ENCODE data around the gene EMID1.
A peak's percentile ranks its signal among the peaks of the same experiment; 100 is the strongest.
"Not testable (repeated sequence)": the region's sequence is repeated elsewhere in the genome, so short reads cannot be mapped to it uniquely, and the experiment has no call there.

The EMID1 gene

DNA sequence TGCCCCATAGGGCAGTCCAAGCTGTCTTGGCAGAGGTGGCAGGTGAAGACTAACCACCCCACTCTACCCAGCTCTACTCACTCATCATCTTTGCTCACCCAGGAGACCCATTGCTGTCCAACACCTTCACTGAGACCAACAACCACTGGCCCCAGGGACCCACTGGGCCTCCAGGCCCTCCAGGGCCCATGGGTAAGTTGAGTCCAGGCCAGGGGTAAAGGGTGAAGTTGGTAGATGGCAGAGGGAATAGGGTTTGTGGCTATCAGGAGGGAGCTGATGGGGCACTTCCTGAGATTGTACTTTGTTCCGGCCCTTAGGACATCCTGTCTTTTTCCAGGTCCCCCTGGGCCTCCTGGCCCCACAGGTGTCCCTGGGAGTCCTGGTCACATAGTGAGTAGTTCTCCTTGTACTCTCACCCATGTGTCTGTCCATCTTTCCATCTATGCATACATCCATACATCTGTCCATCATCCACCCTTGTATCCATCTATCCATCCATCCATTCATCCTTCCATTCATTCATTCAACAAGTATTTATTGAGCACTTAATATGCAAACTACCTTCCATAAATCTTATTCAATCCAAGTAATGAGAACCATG lies 27.7 kb downstream of the EMID1 start:
- TF ChIP-seq, protein P1, sequence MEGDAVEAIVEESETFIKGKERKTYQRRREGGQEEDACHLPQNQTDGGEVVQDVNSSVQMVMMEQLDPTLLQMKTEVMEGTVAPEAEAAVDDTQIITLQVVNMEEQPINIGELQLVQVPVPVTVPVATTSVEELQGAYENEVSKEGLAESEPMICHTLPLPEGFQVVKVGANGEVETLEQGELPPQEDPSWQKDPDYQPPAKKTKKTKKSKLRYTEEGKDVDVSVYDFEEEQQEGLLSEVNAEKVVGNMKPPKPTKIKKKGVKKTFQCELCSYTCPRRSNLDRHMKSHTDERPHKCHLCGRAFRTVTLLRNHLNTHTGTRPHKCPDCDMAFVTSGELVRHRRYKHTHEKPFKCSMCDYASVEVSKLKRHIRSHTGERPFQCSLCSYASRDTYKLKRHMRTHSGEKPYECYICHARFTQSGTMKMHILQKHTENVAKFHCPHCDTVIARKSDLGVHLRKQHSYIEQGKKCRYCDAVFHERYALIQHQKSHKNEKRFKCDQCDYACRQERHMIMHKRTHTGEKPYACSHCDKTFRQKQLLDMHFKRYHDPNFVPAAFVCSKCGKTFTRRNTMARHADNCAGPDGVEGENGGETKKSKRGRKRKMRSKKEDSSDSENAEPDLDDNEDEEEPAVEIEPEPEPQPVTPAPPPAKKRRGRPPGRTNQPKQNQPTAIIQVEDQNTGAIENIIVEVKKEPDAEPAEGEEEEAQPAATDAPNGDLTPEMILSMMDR (IDR thresholded peaks at IDR 0.05; ENCODE audit: low read depth, low read length) = no peak
- H3K4me3 ChIP-seq (ENCODE audit: low read depth, low read length) = no peak overlapping the region

DNA sequence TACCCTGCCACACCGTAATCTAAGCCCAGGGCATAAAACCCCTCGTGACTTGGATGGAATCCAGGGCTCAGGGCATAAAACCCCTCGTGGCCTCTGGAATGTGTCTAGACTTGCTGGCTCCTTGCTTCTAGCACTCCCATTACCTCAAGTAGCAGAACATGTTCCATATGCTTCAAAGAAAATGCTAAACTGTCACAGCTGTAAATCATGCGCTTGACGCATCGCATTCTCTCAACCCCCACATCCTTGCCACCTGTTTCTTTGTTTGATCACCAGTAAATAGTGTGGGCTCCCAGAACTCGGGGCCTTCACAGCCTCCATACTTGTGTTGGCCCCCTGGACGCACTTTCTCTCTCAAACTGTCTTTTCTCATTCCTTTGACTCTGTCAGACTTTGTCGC lies 34.8 kb downstream of the EMID1 start:
- not testable (repeated sequence) for H3K4me3 ChIP-seq (ENCODE audit: low read depth, low read length)

DNA sequence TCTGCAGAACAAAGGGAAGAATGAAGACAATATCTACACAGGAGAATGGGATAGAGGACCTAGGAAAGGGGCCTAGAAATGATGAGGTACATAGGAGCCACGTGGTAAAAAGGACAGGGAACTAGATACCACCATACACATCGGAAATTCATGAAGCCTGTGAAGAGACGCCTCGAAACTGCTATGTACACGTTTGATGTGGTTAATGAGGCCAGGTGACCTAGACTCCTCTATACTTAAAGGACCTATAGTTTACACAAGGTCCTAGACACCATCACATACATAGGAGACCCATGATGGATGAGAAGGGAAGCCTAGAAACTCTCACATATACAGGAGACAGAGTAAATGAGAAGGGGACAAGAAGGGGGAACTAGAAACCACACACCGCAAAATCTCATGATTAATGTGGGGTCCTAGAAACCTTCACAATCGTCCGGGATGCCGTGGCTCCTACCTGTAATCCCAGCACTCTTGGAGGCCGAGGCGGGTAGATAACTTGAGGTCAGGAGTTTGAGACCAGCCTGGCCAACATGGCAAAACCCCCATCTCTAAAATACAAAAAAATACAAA lies 38.3 kb downstream of the EMID1 start:
- TF ChIP-seq, protein P1 (IDR thresholded peaks at IDR 0.05; ENCODE audit: low read depth, low read length) = no peak

DNA sequence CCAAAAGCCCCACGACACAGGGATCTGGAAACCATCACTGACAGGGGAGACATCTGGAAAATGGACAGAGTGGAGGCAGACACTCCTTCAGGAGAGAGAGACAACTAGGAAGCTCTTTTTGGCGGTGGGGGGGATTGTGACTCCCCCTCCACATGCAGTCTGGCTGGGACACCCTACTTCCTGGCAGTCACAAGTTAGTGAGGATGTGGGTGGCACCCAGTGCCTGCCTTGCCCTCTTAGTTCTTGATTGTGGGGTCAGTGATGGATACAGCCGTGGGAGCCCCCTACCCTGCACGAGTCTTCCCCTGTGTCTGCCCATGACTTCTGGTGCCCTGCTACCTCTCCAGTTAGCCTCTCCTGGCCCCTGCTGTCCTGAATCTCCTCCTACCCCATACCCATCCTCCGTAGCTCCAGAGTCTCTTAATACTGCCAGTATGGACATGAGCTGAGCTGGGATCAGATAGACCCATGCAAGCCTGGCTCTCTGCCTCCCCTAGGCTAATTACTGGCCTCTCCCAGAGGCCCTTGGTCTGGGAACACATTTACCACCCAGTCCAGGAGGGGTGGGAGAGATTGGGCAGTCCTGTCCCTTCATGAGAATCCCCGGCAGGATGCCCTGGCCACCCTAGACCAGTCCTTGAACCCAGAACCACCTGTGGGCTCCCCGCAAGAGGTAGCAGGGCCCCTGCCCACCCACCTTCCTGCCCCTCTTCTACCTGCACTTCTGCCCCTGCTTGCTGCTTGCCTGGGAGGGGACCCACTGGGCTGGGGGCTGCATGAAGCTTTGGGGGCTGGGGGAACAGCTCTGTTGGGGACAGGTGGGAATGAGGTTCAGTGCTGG lies 39.3 kb downstream of the EMID1 start:
- H3K4me3 ChIP-seq (ENCODE audit: low read depth, low read length) = no peak overlapping the region
- TF ChIP-seq, protein P1 (IDR thresholded peaks at IDR 0.05; ENCODE audit: low read depth, low read length) = no peak

More for the DNA sequence above, 38.3 kb downstream of the EMID1 start:
- no peak overlapping the region for H3K4me3 ChIP-seq (ENCODE audit: low read depth, low read length)

DNA sequence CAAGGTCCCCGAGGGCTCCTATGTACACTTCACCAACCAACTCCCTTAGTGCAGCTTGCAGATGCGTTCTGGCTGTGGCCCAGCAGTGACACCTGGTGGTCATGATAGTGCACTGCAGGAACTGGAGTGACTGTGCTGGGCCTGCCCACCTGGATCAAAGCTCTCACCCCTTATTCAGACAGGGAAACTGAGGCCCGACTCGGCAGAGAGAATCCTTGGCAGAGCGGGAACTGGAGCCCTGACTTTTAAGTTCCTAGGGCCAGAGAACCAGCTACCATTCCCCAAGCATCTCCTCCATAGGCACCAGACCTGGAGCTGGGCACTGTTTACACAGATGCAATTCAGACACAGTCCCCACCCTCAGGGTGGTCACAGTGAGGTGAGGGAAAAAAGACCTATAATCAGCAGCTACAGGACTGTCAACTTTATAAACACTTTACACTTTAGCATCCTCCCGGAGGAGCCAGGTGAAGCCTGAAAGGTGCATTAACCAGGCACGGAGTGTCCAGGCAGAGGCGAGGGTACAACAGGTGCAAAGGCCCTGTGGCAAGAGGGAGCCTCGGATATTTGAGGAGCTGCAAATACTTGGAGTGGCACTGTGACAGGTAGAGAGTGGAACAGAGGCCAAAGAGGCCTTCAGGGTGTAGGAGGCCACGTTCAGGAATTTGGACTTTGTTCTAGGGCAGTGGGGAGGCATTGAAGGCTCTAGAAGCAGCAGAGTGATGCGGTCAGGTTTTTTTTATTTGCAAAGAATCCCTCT lies 40.1 kb downstream of the EMID1 start:
- TF ChIP-seq, protein P1 (IDR thresholded peaks at IDR 0.05; ENCODE audit: low read depth, low read length) = peak; percentile 99
- H3K4me3 ChIP-seq (ENCODE audit: low read depth, low read length) = no peak overlapping the region

DNA sequence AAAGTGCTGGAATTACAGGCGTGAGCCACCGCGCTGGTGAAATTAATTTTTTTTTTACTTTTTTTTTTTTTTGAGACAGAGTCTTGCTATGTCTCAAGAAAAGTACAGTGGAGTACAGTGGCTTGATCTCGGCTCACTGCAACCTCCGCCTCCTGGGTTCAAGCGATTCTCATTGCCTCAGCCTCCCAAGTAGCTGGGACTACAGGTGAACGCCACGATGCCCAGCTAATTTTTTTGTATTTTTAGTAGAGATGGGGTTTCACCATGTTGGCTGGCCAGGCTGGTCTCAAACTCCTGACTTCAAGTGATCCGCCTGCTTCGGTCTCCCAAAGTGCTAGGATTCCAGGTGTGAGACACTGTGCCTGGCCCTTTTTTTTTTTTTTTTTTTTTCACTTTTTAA lies 42.2 kb downstream of the EMID1 start:
- H3K4me3 ChIP-seq (ENCODE audit: low read depth, low read length) = not testable (repeated sequence)

DNA sequence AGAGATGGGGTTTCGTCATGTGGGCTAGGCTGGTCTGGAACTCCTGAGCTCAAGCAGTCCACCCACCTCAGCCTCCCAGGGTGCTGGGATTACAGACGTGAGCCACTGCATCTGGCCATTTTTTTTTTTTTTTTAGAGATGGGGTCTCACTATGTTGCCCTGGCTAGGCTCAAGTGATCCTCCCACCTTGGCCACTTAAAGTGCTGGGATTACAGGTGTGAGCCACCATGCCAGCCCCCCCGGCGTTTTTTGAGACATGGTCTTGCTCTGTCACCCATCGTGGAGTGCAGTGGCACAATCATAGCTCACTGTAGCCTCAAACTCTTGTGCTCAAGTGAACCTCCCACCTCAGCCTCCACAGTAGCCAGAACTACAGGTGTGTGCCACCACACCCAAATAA lies 45.6 kb downstream of the EMID1 start:
- H3K4me3 ChIP-seq (ENCODE audit: low read depth, low read length) = no peak overlapping the region
- TF ChIP-seq, protein P1 (IDR thresholded peaks at IDR 0.05; ENCODE audit: low read depth, low read length) = no peak

All from WI38 (cell line).